GM21529 (cell line): Measurements from ENCODE around the gene ADAM29.
"Not testable (repeated sequence)": the region's sequence is repeated elsewhere in the genome, so short reads cannot be mapped to it uniquely, and the experiment has no call there.

Experiments used
- ATAC-seq: cut with Tn5 transposase; IDR thresholded peaks from one replicate; pipeline ENCODE4 v1.9.1; 2021; ENCODE audit not compliant: unreplicated experiment

The ADAM29 gene

GRCh38 chr4:174946246-174946645 lies 28.1 kb downstream of the ADAM29 start:
- ATAC-seq = no peak

- ATAC-seq = no peak
These were observed 30.7 kb downstream of the ADAM29 start for GRCh38 chr4:174948826-174949225.

GRCh38 chr4:174972911-174973310 lies 54.8 kb downstream of the ADAM29 start:
- no peak for ATAC-seq

GRCh38 chr4:174973336-174973735 lies 55.2 kb downstream of the ADAM29 start:
- ATAC-seq = no peak

- no peak for ATAC-seq
These were observed 65.1 kb downstream of the ADAM29 start for GRCh38 chr4:174983128-174983750.

- ATAC-seq = not testable (repeated sequence)
These were observed 65.7 kb downstream of the ADAM29 start for GRCh38 chr4:174983870-174984269.

- no peak for ATAC-seq
These were observed 71.6 kb downstream of the ADAM29 start for GRCh38 chr4:174989791-174990190.

- ATAC-seq = no peak
These were observed 75.8 kb downstream of the ADAM29 start for GRCh38 chr4:174993916-174994315.

- no peak for ATAC-seq
These were observed 77.9 kb downstream of the ADAM29 start for GRCh38 chr4:174996079-174996478.

- ATAC-seq = no peak
These were observed 81.2 kb downstream of the ADAM29 start for GRCh38 chr4:174999407-174999806.

- no peak for ATAC-seq
These were observed 99.6 kb downstream of the ADAM29 start for GRCh38 chr4:175017751-175018150.

- not testable (repeated sequence) for ATAC-seq
These were observed 101.3 kb downstream of the ADAM29 start for GRCh38 chr4:175019447-175019846.
